HG02981 (cell line): ENCODE measurements around the gene KRT6A.

Source experiments
- ATAC-seq: cut with Tn5 transposase; IDR thresholded peaks from one replicate; pipeline ENCODE4 v1.9.1; 2021; ENCODE audit warnings: mild to moderate bottlenecking, moderate library complexity; ENCODE audit not compliant: unreplicated experiment

The KRT6A gene

DNA sequence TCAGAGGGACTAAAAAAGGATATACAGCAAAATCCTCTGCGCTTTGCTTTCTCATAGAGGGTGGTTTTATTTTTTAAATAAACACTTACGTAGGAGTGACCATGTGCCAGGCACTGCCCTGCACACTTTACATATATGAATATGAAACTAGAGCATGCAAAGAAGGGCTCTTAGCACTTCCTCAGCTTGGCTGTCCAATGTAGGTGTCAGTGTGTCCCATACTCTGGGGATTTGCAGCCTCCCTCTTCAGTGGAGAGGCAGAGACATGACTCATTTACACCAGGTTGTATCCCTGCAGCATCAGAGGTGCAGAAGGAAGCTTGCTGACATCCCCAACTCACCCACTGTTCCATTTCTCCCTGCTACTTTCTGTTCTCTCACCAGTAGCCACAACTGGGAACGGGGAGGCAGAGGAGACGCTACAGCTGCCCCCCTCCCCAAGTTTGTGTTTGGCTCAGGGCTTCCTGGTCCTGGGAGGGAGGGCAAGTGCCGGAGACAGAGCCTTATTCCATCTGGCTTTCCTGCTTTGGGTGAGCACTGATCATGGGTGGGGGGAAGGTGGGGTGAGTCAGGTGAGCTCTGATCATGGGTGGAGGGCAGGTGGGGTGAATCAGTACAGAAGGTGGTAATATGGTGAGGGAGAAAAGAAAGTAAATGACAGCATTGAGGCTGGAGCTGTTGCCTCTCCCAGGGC, 32.0 kb upstream of the KRT6A start:
- ATAC-seq, result no peak

- no peak for ATAC-seq
Observed at GRCh38 chr12:52524241-52524897, 31.3 kb upstream of the KRT6A start.

DNA sequence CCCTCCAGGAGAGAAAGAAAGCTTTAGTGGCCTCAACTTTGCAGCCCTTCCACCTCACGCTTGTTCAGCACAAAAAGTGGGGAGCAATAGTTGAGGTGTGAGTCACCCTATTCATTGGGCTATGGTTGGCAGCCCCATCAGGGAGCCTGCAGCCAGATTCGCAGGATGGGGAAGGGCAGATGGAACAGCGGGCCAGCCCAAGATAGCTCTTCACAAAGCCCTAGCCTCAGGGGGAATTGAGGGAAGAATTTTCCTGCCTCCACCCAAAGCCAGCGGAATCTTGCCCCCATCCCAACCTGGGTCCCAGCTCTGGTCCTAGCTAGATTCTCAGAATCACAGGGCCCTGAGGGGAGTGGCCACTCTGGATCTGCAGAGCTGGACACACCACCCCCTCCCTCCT, 30.8 kb upstream of the KRT6A start:
- no peak for ATAC-seq

- no peak for ATAC-seq
Observed at GRCh38 chr12:52522346-52523011, 29.4 kb upstream of the KRT6A start.

GRCh38 chr12:52521568-52522266, 28.7 kb upstream of the KRT6A start:
- no peak for ATAC-seq

DNA sequence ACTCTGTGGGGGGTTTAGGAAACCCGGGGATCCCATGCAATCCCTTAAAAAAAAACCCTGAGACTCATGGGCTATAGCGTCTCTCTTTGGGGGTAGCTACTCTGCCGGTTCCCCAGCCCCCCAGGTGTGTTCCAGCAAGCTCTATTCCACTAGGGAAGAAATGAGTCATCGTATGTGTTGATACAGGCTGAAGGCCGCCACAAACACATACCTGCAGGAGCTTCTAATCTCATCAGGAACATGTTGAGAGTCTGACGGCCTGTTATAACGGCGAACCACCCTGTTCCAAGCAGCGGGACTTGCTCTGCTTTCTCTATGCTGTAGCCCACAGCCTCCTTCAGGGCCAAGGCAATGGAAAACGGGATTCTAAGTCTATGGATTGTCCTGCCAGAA, 28.1 kb upstream of the KRT6A start:
- ATAC-seq, result no peak

GRCh38 chr12:52519826-52520662, 27.0 kb upstream of the KRT6A start, which contains the start of gene KRT5:
TSS of gene KRT5 (minus strand) at chr12:52520394. CDS start at chr12:52520296, 98 bp downstream.
- no peak for ATAC-seq

- ATAC-seq, result no peak
Observed at GRCh38 chr12:52519387-52519703, 26.3 kb upstream of the KRT6A start.

DNA sequence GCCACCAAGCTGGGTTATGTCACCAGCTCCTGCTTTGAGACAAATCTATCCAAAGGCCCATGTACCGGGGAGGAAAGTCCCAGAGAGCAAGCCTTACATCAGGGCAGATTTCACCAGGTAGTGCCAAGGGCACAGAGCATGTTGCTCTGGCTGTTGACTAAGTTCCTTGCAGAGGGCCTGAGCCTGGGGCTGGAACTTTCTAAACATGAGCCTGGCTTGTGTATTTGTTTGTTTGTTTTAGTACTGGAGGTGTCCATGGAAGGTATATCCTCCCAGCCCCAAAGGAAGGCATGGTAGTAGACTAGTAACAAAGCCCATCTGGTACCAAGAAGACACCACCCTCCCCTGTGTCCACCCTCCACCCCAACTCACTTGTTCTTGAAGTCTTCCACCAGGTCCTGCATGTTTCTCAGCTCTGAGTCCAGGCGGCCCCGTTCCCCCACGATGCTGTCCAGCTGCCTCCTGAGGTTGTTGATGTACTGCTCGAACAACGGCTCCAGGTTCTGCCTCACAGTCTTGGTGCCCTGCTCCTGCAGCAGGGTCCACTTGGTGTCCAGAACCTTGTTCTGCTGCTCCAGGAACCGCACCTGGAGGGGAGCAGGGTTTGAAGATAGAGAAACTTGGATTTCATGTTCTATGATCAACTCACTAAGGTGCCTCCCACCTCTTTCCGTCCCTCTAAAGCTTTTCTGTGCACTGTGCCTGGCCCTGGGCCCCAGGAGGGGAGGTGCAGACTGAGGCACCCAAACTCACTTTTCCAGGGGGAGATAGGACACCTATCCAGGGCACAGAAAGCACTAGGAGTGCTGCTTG, 25.7 kb upstream of the KRT6A start:
- no peak for ATAC-seq

GRCh38 chr12:52517888-52518287, 24.8 kb upstream of the KRT6A start:
- no peak for ATAC-seq

GRCh38 chr12:52517005-52517835, 24.2 kb upstream of the KRT6A start:
- ATAC-seq, result no peak

GRCh38 chr12:52515927-52516831, 23.1 kb upstream of the KRT6A start:
- no peak for ATAC-seq

GRCh38 chr12:52515319-52515646, 22.2 kb upstream of the KRT6A start:
- no peak for ATAC-seq

DNA sequence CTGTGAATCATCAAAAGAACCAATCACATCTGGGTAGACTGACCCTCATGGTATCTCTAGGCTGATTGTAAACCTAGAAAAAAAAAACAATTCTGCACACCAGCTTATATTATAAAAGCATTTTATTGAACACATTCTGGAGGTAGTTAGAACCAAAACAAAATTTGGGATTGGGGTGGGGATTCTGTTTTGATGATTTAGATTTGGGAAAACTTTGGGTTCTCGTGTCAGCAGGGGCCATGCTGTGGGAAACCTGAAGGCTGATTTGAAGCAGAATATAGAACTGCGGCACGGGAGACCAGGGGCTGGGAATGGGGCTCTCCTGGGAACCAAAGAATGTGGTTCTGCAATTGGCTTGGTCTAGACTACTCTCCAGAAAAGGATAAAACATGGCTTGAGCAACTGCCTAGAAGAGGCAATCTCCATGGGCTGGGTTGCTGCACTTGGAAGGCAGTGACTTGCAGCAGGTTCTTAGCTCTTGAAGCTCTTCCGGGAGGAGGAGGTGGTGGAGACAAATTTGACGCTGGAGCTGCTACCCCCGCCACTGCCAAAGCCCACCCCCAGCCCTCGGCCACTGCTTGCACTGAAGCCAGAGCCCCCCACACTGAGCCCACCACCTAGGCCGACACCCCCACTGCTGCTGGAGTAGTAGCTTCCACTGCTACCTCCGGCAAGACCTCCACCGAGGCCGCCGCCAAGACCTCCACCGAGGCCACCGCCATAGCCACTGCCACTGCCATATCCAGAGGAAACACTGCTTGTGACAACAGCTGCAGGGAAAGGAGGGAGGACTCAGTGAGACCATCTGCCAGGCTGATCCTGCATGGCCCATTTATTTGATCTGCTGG, 21.6 kb upstream of the KRT6A start:
- no peak for ATAC-seq

- ATAC-seq, result no peak
Observed at GRCh38 chr12:52513736-52514135, 20.7 kb upstream of the KRT6A start.

- no peak for ATAC-seq
Observed at GRCh38 chr12:52508211-52508610, 15.2 kb upstream of the KRT6A start.
